ENCODE results near the gene SLC25A23. TPM values are rescaled to one million over a fixed set of nuclear protein-coding genes. Genes with fewer than 3 reads are reported as not detected.
A peak's percentile ranks its signal among the peaks of the same experiment; 100 is the strongest.

Gene SLC25A23
- total and polyA plus RNA-seq, 9 of the 15 experiments (the other 6 are each of a cell fraction or from before 2014, with no cell fraction given) = 6.1 to 72.0 (median 26.6) TPM

GRCh38 chr19:6460099-6460884 lies 700 bp upstream of the SLC25A23 start (continued):
- peak; percentile 90 for TF ChIP-seq AFF4 (CRISPR knock-in tag; IDR thresholded peaks at IDR 0.05)
- no peak for TF ChIP-seq POLR2A (conservative IDR thresholded peaks at IDR 0.05)
- no peak for TF ChIP-seq CHCHD3 (CRISPR knock-in tag; IDR thresholded peaks at IDR 0.05)
- TF ChIP-seq FOXO4 (CRISPR knock-in tag; IDR thresholded peaks at IDR 0.05) = no peak
- TF ChIP-seq YY1 (IDR thresholded peaks at IDR 0.05; ENCODE audit: borderline replicate concordance in 1 of 3, control insufficient read depth in 1 of 3, extremely low read depth in 1 of 3, insufficient read depth in 3 of 3, insufficient read length in 1 of 3, insufficient replicate concordance in 2 of 3, low read depth in 1 of 3, low read length in 2 of 3) = peak in 1 of 3 experiments; percentile 5
- peak; percentile 97 for TF ChIP-seq ZBTB7A (IDR thresholded peaks at IDR 0.05; ENCODE audit: borderline replicate concordance, control insufficient read depth, low read depth, low read length)
- TF ChIP-seq VEZF1 (CRISPR knock-in tag; IDR thresholded peaks at IDR 0.05) = peak; percentile 83
- TF ChIP-seq MAZ (CRISPR knock-in tag; conservative IDR thresholded peaks at IDR 0.05 in 1 of 2, IDR thresholded peaks at IDR 0.05 in 1 of 2) = peak; percentile 67 to 94; a peak in 3 of 4 replicates
- no peak for TF ChIP-seq RFX1 (IDR thresholded peaks at IDR 0.05)
- no peak for TF ChIP-seq KAT8 (IDR thresholded peaks at IDR 0.05; ENCODE audit: low read depth)
- no peak for TF ChIP-seq PPARD (CRISPR knock-in tag; IDR thresholded peaks at IDR 0.05)
- TF ChIP-seq ZSCAN29 (IDR thresholded peaks at IDR 0.05) = no peak
- no peak for TF ChIP-seq SMARCA5 (IDR thresholded peaks at IDR 0.05)
- TF ChIP-seq HDAC1 (IDR thresholded peaks at IDR 0.05) = peak in 1 of 2 experiments; percentile 42; a peak in 2 of 4 replicates
- TF ChIP-seq MED1 (CRISPR knock-in tag; IDR thresholded peaks at IDR 0.05; ENCODE audit: borderline replicate concordance) = no peak
- TF ChIP-seq ZNF24 (IDR thresholded peaks at IDR 0.05) = no peak
- TF ChIP-seq U2AF1 (optimal IDR thresholded peaks at IDR 0.05; ENCODE audit: low read depth, low read length) = no peak
- no peak for TF ChIP-seq YBX1 (IDR thresholded peaks at IDR 0.05)
- no peak for TF ChIP-seq MLX (CRISPR knock-in tag; conservative IDR thresholded peaks at IDR 0.05)
- no peak for TF ChIP-seq ZNF780A (CRISPR knock-in tag; IDR thresholded peaks at IDR 0.05)
- no peak for TF ChIP-seq ZNF146 (CRISPR knock-in tag; IDR thresholded peaks at IDR 0.05; ENCODE audit: unreplicated experiment)
- TF ChIP-seq TRIM28 (IDR thresholded peaks at IDR 0.05) = no peak

Data from K562 (cell line).